ENCODE data around the gene PML. TPM values are rescaled to one million over a fixed set of nuclear protein-coding genes. Genes with fewer than 3 reads are reported as not detected.
"Not testable (repeated sequence)": the region's sequence is repeated elsewhere in the genome, so short reads cannot be mapped to it uniquely, and the experiment has no call there.

Gene PML
- total and polyA plus RNA-seq, 2 experiments from 2014 or later: 15.7 to 29.9 TPM

DNA sequence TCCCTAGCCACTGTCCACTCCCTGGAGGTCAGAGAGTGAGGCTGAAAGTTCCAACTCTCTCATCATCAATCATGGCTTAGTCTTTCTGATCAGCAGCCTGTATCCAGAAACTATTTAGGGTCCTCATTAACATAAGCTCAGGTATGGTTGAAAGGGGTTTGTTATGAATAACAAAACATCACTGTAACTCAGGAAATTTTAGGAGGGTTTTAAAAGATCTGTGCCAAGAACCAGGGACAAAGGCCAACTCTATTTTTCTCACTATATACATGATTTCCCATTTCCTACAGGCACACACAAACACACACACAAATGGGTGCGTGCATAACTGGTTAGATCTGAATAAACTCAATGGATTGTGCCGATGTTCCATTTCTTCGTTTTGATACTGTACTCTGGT is 26.1 kb upstream of the PML start:
- TF ChIP-seq EZH2 (IDR thresholded peaks at IDR 0.05; ENCODE audit: borderline replicate concordance) (no peak), EZH2phosphoT487 (IDR thresholded peaks at IDR 0.05; ENCODE audit: low read depth, severe bottlenecking, unreplicated experiment) (no peak)
- TF ChIP-seq, protein P1, sequence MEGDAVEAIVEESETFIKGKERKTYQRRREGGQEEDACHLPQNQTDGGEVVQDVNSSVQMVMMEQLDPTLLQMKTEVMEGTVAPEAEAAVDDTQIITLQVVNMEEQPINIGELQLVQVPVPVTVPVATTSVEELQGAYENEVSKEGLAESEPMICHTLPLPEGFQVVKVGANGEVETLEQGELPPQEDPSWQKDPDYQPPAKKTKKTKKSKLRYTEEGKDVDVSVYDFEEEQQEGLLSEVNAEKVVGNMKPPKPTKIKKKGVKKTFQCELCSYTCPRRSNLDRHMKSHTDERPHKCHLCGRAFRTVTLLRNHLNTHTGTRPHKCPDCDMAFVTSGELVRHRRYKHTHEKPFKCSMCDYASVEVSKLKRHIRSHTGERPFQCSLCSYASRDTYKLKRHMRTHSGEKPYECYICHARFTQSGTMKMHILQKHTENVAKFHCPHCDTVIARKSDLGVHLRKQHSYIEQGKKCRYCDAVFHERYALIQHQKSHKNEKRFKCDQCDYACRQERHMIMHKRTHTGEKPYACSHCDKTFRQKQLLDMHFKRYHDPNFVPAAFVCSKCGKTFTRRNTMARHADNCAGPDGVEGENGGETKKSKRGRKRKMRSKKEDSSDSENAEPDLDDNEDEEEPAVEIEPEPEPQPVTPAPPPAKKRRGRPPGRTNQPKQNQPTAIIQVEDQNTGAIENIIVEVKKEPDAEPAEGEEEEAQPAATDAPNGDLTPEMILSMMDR (IDR thresholded peaks at IDR 0.05; ENCODE audit: poor library complexity): no peak
- no peaks in the 10 kb centered on the region for H3K36me3 ChIP-seq (replicated peaks; ENCODE audit: insufficient read depth, low read depth)
- no peak overlapping the region for H3K4me3 ChIP-seq
- no peaks in the 10 kb centered on the region for H3K9me3 ChIP-seq (ENCODE audit: low read depth)
- no peak overlapping the region for H2AFZ ChIP-seq
- no peaks in the 10 kb centered on the region for H3K27me3 ChIP-seq
- no peaks in the 10 kb centered on the region for H4K20me1 ChIP-seq (ENCODE audit: insufficient read depth, poor library complexity, severe bottlenecking)
- no peaks in the 10 kb centered on the region for H3K79me2 ChIP-seq
- 93% methylated on average over 3 of the region's 3 CpGs for WGBS (ENCODE audit: low lambda C conversion rate, missing lambda C conversion rate)
- peaks cover 4% of the 10 kb centered on the region for H3K4me1 ChIP-seq (ENCODE audit: insufficient read depth)
- no peak overlapping the region for H3K4me2 ChIP-seq
- no peak overlapping the region for H3K27ac ChIP-seq
- no peak for DNase-seq (ENCODE audit: low spot score)
- H3K9me2 ChIP-seq (replicated peaks; ENCODE audit: insufficient read depth): no peaks in the 10 kb centered on the region

DNA sequence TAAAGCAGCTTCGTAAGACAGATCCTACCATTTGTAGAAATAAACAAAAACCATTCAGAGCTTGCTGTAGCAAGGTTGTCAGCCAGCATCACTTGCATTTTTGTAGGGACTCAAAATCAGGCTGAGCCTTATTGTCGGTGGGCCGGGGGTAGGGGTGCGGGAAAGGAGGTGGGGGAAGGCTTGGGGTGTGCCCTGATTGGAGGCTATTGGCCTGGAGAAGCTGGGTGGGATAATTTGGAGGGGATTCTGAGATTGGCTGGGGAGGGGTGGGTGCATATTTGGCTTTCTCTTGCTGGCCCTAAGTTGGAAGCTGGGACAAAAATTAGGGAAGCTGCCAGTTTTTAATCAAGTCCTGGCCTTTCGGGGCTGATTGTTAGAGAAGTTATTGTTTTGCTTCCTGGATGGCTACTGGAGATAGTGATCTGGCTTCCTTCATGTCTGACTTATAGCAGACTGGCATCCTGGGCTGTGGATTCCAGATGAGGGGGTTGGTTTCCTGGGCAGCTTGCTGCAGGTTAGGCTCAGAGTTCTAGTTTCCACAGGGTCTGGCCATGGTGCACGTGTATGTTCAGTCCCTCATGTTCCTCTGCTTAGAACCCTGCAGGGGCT is 25.3 kb upstream of the PML start:
- H4K20me1 ChIP-seq (ENCODE audit: insufficient read depth, poor library complexity, severe bottlenecking): no peaks in the 10 kb centered on the region
- no peaks in the 10 kb centered on the region for H3K9me2 ChIP-seq (replicated peaks; ENCODE audit: insufficient read depth)
- no peaks in the 10 kb centered on the region for H3K27me3 ChIP-seq
- TF ChIP-seq, protein P1 (IDR thresholded peaks at IDR 0.05; ENCODE audit: poor library complexity): no peak
- no peak for TF ChIP-seq EZH2 (IDR thresholded peaks at IDR 0.05; ENCODE audit: borderline replicate concordance)
- TF ChIP-seq EZH2phosphoT487 (IDR thresholded peaks at IDR 0.05; ENCODE audit: low read depth, severe bottlenecking, unreplicated experiment): no peak
- 86% methylated on average over 5 of the region's 6 CpGs for WGBS (ENCODE audit: low lambda C conversion rate, missing lambda C conversion rate)
- no peak overlapping the region for H3K27ac ChIP-seq
- H3K4me2 ChIP-seq: no peak overlapping the region
- no peaks in the 10 kb centered on the region for H3K36me3 ChIP-seq (replicated peaks; ENCODE audit: insufficient read depth, low read depth)
- no peaks in the 10 kb centered on the region for H3K79me2 ChIP-seq
- no peak for DNase-seq (ENCODE audit: low spot score)
- no peak overlapping the region for H3K4me3 ChIP-seq
- H3K9me3 ChIP-seq (ENCODE audit: low read depth): no peaks in the 10 kb centered on the region
- H3K4me1 ChIP-seq (ENCODE audit: insufficient read depth): peaks cover 4% of the 10 kb centered on the region
- no peak overlapping the region for H2AFZ ChIP-seq

DNA sequence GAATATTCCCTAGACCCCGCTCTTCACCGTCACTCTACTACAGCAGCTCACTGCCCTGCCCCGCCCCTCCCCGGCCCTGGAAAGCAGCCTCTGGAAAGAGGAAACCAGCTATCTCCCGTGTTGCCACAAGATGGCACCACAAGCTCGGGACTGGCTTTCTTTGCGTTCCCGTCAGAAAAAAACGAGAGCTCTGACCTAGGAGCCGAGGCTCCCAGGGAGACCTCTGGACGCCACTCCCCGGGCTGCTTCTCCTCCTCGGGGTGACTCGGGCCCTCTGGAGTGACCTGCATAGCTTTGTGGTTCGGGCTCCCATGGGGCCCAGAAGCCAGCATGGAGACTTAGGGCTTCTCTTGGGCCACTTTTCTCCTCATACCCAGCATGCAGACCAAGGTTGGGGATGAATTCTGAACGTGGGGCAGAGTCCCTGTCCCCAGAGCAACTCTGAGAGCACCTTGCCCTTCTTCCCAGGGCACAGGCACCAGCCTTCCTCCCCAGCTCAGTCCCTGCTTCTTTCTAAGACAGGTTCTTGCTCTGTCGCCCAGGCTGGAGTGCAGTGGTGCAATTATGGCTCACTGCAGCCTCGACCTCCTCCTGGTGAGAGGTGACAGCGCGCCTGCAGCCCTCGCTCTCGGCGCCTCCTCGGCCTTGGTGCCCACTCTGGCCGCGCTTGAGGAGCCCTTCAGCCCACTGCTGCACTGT is 21.4 kb upstream of the PML start:
- Histone ChIP-seq H3K79me2 (no peaks in the 10 kb centered on the region), H3K4me3 (no peak overlapping the region), H2AFZ (peak overlapping the region; percentile 55), H3K4me1 (ENCODE audit: insufficient read depth) (no peaks in the 10 kb centered on the region), H4K20me1 (ENCODE audit: insufficient read depth, poor library complexity, severe bottlenecking) (no peaks in the 10 kb centered on the region), H3K27me3 (no peaks in the 10 kb centered on the region), H3K9me2 (replicated peaks; ENCODE audit: insufficient read depth) (no peaks in the 10 kb centered on the region), H3K27ac (no peak overlapping the region), H3K9me3 (ENCODE audit: low read depth) (no peaks in the 10 kb centered on the region), H3K4me2 (peak overlapping the region; percentile 72), H3K36me3 (replicated peaks; ENCODE audit: insufficient read depth, low read depth) (no peaks in the 10 kb centered on the region)
- WGBS (ENCODE audit: low lambda C conversion rate, missing lambda C conversion rate): 31% methylated on average over 24 of the region's 26 CpGs
- peak; percentile 92 for DNase-seq (ENCODE audit: low spot score)
- TF ChIP-seq, protein P1 (IDR thresholded peaks at IDR 0.05; ENCODE audit: poor library complexity): peak; percentile 96
- no peak for TF ChIP-seq EZH2 (IDR thresholded peaks at IDR 0.05; ENCODE audit: borderline replicate concordance)

DNA sequence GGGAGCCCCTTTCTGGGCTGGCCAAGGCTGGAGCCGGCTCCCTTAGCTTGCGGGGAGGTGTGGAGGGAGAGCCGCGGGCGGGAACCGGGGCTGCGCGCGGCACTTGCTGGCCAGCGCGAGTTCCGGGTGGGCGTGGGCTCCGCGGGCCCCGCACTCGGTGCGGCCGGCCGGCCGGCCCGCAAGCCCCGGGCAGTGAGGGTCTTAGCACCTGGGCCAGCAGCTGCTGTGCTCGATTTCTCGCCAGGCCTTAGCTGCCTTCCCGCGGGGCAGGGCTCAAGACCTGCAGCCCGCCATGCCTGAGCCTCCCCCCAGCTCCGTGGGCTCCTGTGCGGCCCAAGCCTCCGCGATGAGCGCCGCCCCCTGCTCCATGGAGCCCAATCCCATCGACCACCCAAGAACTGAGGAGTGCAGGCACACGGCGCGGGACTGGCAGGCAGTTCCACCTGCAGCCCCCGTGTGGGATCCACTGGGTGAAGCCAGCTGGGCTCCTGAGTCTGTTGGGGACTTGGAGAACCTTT is 20.8 kb upstream of the PML start:
- H3K27me3 ChIP-seq; DNase-seq (ENCODE audit: low spot score); H2AFZ ChIP-seq; H3K79me2 ChIP-seq; H3K36me3 ChIP-seq (replicated peaks; ENCODE audit: insufficient read depth, low read depth); H3K9me3 ChIP-seq (ENCODE audit: low read depth); H3K4me3 ChIP-seq; H3K9me2 ChIP-seq (replicated peaks; ENCODE audit: insufficient read depth); H4K20me1 ChIP-seq (ENCODE audit: insufficient read depth, poor library complexity, severe bottlenecking); H3K27ac ChIP-seq; H3K4me1 ChIP-seq (ENCODE audit: insufficient read depth); H3K4me2 ChIP-seq: not testable (repeated sequence)
- 93% methylated on average over 26 of the region's 39 CpGs for WGBS (ENCODE audit: low lambda C conversion rate, missing lambda C conversion rate)

DNA sequence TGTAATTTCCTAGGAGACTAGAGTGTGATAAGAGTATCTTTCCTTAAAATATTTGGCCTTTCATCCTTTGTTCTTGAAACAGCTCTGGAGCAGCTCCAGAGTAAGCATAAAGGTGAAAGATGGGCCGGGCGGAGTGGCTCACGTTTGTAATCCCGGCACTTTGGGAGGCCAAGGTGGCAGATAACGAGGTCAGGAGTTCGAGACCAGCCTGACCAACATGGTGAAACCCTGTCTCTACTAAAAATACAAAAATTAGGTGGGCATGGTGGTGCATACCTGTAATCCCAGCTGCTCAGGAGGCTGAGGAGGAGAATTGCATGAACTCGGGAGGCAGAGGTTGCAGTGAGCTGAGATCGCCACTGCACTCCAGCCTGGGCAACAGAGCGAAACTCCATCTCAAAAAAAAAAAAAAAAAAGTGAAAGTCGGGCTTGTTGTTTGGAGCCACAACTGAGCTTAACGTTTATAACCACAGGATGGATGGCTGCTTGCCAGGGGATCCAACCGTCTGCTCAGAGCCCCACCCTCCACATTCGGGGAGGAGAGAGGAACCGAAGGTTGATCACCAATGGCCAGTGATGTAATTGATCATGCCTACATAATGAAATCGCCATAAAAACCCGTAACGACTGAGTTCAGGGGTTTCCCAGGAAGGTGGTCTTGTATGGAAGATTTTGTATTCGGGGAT is 18.9 kb upstream of the PML start:
- not testable (repeated sequence) for H3K27me3 ChIP-seq

More for the DNA sequence above, 18.9 kb upstream of the PML start:
- not testable (repeated sequence) for H3K36me3 ChIP-seq (replicated peaks; ENCODE audit: insufficient read depth, low read depth); H3K9me2 ChIP-seq (replicated peaks; ENCODE audit: insufficient read depth); H3K9me3 ChIP-seq (ENCODE audit: low read depth); H2AFZ ChIP-seq; H4K20me1 ChIP-seq (ENCODE audit: insufficient read depth, poor library complexity, severe bottlenecking); H3K4me1 ChIP-seq (ENCODE audit: insufficient read depth); DNase-seq (ENCODE audit: low spot score); H3K79me2 ChIP-seq; H3K4me3 ChIP-seq; H3K27ac ChIP-seq; H3K4me2 ChIP-seq
- 72% methylated on average over 18 of the region's 18 CpGs for WGBS (ENCODE audit: low lambda C conversion rate, missing lambda C conversion rate)

Measured in hepatocyte (in vitro differentiated cells).